ENCODE data around the gene KY.

Gene KY

DNA sequence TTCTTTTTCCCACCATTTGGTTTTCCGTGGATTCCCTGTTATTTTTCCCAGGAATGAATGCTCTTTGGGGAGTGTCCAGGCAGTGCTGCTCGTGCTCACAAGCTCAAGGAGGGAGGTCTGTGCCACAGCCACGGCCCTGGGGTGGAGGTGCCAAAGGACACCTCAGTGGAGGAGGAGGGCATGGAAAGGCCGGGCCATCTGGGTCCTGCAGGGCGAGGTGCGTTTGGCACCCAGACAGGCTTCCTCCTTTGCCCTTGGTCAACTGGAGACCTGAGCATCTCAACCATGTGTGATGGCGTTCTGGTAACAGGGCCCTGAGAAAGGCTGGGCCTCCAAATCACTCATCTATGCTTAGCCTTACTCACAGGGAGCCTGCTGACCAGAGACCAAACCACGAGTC, 25.4 kb downstream of the KY start:
- no peak for DNase-seq
- TF ChIP-seq POLR2A (IDR thresholded peaks at IDR 0.05; ENCODE audit: low read length), result no peak
- TF ChIP-seq GATA1 (IDR thresholded peaks at IDR 0.05; ENCODE audit: low read depth, low read length), result no peak

DNA sequence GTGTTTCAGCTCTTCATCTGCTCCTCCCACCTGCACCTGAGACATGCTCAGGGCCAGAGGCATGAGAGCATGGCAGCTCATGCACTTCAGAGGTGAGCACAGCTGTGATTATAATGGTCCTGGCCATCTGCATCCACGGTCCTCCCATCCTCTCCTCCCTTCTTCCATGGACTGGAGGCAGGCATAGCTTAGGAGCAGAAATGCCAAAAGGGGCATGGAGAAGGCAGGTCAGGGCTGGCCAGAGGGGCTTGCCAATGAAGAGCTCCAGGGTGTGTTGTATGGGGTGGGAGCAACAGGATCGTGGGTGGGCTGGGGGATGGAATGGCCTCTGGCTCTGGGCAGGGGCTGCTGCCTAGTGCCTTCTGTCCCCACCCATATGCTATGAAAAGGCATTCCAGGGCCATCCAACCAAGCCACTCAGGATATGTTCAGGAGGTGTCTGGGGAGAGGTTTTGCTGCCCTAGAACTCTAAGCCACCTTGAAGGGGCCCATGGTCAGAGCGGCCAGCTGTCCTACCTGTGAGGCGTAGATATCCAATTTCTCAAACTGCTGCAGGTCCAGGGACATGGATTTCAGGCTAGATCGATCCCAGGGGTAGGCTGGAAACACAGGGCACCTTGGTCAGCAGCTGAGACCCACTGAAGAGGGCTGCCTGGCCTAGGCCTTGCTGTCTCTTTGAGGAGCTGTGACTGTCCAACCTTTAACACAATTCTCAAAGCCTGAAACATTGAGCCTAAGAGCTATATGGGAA, 26.1 kb downstream of the KY start:
- no peak for DNase-seq
- no peak for TF ChIP-seq POLR2A (IDR thresholded peaks at IDR 0.05; ENCODE audit: low read length)
- no peak for TF ChIP-seq GATA1 (IDR thresholded peaks at IDR 0.05; ENCODE audit: low read depth, low read length)

DNA sequence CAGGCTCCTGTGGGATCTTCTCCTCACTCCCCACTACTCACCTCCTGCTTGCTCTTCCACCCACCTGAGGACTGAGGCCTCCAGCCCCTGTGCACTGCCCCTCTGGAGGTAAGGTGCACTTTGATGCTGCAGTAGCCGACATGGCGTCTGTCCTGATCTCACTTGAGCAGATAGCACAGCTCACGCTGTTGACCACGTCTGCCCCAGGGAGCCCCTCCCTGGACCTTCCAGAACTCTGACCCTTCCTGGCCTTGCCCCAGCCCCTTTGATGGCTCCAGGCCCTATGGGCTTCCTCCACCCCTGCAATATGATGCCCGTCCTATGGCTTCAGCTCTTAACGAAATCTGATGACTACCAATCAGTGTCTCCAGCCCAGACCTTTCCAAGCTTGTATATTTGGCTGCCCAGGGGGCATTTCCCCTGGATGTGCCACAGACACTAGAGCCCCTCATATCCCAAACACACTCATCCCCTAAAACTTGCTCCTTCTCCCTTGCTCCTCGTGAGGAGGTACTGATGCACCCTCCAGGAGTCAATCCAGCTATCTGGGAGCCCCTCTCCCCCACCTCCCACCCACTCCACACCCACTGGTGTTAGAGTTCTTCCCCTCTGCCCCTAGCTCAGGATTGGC, 27.1 kb downstream of the KY start:
- DNase-seq, result no peak
- no peak for TF ChIP-seq POLR2A (IDR thresholded peaks at IDR 0.05; ENCODE audit: low read length)
- no peak for TF ChIP-seq GATA1 (IDR thresholded peaks at IDR 0.05; ENCODE audit: low read depth, low read length)

DNA sequence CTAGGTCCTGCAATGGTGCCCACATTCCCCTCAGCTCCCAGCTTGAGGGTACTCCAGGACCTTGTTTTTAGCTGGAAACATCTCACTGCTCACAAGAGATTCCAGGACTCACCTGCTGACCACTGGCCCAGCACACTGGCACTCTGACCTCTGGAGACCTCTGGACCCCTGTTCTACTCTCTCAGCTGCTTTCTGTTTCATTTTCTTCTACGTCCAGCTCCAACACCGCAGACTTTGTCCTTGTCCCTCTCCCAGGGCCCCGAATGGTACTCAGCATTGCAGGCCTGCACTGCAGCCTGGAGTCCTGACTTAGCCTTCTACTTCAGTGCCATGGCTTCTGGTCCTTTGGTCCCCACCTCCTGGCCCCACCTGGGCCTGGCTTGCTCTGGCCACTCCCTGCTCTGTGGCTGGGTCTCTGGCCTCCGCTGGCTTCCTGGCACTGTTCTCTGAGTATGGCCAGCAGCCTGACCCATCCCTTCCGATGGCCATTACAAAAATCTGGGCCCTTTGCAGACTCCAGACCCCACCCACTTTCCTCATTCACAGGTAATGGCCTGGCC, 27.9 kb downstream of the KY start:
- DNase-seq, result no peak
- TF ChIP-seq GATA1 (IDR thresholded peaks at IDR 0.05; ENCODE audit: low read depth, low read length), result no peak
- TF ChIP-seq POLR2A (IDR thresholded peaks at IDR 0.05; ENCODE audit: low read length), result no peak

DNA sequence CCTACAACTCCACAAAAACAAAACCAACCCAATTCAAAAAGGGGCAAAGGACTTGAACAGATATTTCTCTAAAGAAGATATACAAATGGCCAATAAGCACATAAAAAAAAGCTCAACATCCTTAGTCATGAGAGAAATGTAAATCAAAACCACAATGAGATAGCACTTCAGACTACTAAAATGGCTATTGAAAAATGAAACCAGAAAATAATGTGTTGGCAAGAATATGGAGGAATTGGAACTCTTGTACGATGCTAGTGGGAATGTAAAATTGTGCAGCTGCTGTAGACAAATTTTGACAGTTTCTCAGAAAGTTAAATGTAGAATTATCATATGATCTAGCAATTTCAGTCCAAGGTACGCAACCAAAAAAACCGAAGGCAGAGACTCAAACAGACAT, 29.0 kb downstream of the KY start:
- no peak for TF ChIP-seq POLR2A (IDR thresholded peaks at IDR 0.05; ENCODE audit: low read length)
- TF ChIP-seq GATA1 (IDR thresholded peaks at IDR 0.05; ENCODE audit: low read depth, low read length), result no peak
- no peak for DNase-seq

DNA sequence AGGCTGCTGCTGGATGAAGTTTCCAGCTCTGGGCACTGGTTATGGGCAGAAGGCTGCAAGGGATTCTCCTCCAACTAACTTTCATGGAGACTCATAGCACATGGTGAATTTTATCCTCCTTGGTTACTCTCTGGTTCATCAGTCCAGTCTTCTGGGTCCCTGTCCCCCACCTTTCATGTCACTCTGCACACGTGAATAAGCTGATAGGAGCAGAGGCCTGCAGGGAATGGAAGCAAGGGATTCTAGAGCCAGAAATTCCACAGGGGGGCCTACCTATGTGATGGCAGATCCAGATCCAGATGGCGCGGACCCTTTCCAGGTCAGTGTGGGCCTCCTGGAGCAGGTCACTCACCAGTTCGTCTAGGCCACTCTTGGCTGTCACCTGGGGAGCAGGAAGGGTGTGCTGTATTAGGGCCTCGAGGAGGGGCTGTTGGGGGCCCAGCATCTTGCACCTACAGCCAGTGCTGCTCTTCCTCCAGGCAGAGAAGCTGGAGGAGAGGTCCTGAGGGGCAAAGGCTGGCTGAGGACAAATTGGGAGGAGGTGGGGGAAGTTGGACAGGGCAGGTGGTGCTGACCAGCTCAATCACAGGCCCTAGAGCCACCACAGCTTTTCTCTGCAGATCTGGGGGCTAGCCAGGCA, 30.2 kb downstream of the KY start:
- TF ChIP-seq POLR2A (IDR thresholded peaks at IDR 0.05; ENCODE audit: low read length) (no peak), GATA1 (IDR thresholded peaks at IDR 0.05; ENCODE audit: low read depth, low read length) (no peak)
- DNase-seq, result no peak

DNA sequence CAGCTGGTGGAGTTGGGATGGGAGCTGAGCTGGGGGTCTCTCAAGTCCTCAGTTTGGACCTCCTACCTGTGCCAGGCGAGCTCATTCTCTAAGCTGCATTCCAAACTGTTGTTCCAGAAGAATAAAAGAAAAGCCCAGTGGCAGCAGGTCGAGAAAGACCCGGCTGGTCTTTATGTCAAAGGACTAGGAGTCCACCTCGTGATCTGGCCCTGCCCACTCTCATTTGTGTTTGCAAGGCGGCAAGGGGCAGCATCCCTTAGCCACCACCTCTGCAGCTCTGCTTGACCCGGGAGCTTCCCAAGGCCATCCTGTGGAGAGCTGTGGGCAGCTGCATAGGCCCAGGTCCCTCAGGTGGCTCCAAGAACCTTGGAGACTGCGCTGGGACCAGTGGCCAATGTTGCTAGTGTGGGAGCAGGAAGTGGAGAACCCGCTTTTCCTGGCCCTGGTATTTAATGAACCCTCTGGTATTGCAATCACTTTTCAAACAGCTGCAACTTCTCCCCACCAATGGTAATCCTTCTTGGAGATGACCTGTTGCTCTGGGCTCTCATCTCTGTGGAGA, 30.9 kb downstream of the KY start:
- no peak for DNase-seq
- no peak for TF ChIP-seq GATA1 (IDR thresholded peaks at IDR 0.05; ENCODE audit: low read depth, low read length)
- no peak for TF ChIP-seq POLR2A (IDR thresholded peaks at IDR 0.05; ENCODE audit: low read length)

DNA sequence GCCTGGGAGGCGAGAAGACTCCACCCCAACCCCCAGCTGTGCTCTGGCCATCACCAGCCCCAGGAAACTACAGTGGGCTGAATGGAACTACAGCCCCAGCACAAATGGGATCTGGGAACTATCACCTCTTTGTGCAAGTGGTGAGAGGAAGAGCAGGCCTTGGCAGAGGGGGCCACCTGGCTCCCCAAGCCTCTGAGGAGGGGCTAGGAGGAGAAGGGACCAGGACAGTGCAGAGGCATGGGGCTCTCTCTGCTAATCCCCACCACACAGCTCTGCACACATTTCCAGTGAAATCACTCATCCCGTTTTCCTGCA, 31.6 kb downstream of the KY start:
- TF ChIP-seq GATA1 (IDR thresholded peaks at IDR 0.05; ENCODE audit: low read depth, low read length) (no peak), POLR2A (IDR thresholded peaks at IDR 0.05; ENCODE audit: low read length) (no peak)
- no peak for DNase-seq

DNA sequence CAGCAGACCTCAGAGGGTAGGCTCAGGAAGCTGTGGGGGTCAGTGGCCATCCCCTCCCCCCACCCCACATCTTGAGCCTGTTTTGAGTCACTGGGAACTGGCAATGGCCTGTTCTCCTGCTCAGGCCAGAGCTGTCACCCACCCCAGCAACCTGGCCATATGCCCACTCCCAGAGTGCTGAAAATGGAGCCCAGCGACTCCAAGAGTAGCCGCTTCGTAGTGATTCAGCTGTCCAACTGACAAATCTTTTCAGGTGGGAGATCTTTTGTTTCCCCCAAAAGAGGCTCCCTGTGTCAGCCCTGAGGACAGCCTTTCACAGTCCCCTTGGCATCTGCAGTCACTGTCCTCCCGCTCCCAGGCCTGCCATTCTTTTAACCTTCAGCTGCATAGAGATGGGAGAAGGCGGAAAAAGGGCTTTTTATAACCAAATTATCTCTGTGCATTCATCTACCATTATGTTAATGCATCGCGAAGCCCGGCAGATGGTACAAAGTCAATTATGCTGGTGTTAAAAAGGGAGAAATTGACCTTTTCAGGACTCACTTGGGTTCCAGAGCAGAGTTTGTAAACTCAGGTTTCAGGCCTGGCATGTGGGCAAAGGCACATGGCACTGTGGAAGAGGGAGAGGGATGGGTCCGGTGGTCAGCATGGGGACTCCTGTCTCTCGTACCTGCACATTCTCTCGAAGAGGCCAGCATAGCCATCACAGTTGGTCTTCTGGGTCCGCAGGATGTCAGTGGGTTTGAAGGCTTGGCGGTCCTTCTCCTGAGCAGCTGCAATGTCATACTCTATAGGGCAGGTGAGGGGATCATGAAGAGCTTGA, 32.1 kb downstream of the KY start:
- TF ChIP-seq GATA1 (IDR thresholded peaks at IDR 0.05; ENCODE audit: low read depth, low read length), result no peak
- TF ChIP-seq POLR2A (IDR thresholded peaks at IDR 0.05; ENCODE audit: low read length), result no peak
- no peak for DNase-seq

DNA sequence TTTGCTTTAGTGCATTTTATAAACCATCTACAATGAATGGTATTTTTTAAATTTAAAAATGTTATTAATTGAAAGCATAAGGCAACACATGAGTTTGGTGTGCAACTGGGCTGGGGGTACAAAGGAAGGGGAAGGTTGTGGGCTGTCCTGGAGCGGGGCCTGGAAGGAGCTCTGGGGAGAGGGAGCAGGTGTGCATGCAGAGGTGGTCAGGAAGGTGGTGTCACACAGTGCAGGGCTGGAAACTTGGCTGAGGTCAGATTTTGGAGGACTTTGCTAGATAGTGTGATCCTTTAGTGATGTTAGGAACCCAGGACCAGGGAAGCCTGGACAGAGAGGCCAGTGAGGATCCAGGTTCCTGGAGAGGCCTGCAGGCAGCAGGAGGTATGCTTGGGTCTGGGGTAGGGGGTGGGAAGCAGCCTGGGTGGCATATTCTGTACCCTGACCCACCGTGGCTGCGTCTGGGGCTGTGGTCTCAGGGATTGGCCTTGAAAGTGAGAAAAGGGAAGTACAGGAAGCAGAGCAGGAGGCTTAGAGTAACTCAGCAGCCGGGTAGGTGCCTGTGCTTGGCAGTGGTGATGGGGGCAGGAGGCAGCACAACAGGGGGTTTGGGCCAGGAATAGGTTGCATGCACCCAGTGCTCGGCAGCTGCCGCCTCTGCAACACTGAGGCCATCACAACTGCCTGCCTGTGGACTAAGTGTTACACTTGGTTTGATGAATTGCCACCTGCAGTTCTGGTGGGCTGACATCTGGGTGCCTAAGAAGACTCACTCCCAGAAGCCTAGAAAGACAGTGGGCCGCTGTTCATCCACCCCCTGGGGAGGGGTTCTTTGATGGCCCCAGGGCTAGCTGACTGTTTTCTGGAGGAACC, 33.0 kb downstream of the KY start:
- TF ChIP-seq GATA1 (IDR thresholded peaks at IDR 0.05; ENCODE audit: low read depth, low read length) (no peak), POLR2A (IDR thresholded peaks at IDR 0.05; ENCODE audit: low read length) (no peak)
- no peak for DNase-seq

DNA sequence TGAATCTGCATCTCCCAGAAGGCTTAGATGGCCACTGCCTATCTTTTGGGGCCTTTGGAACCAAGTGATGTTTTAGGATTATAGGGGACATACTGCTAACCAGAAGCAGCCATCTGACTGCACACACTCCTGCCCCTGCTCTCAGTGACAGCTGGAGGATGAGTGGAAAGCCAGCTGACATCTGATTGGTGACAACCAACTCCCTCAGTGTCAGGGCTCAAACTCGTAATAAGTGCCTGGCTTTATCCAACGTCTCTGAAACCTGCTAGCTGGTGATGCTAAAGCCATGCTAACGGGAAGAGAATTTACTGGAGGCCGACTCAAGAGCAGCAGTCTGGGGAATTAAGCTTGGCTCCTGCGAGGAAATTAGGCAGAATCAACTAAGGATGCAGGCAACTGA, 35.1 kb downstream of the KY start:
- TF ChIP-seq GATA1 (IDR thresholded peaks at IDR 0.05; ENCODE audit: low read depth, low read length) (no peak), POLR2A (IDR thresholded peaks at IDR 0.05; ENCODE audit: low read length) (no peak)

DNA sequence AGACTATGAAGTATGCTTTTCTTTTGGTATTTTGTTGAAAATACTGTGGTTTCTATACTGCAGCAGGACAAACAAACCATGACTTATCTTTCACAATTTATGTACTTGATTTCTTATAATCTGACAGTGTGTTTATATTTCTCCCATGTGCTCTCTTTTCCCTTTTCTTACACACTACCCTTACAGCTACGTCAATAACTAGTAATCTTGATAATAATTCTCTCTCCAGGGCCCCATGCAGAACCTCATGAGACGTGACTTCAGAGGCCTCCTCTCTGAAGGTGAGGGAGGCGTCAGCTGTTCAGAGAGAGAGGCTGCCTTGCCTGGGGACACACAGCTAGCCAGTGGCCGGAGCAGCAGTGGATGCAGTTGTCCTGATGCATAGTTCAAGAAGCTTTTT, 35.9 kb downstream of the KY start:
- TF ChIP-seq GATA1 (IDR thresholded peaks at IDR 0.05; ENCODE audit: low read depth, low read length) (no peak), POLR2A (IDR thresholded peaks at IDR 0.05; ENCODE audit: low read length) (no peak)

More for the DNA sequence above, 35.1 kb downstream of the KY start:
- no peak for DNase-seq

More for the DNA sequence above, 35.9 kb downstream of the KY start:
- no peak for DNase-seq

Data from erythroblast (primary cell).